Activated CD4-positive, alpha-beta T cell treated with anti-CD3 and anti-CD28 coated beads for 48 hours (primary cell): ENCODE data around the gene GLRX.
"Not testable (repeated sequence)": the region's sequence is repeated elsewhere in the genome, so short reads cannot be mapped to it uniquely, and the experiment has no call there.

ENCODE experiments used
- DNase-seq: peaks from one replicate; pipeline ENCODE4 v3.0.0-alpha.2; 2020

Gene GLRX

GRCh38 chr5:95825495-95825894 lies 3.0 kb upstream of the GLRX start:
- no peak for DNase-seq

GRCh38 chr5:95824747-95825146 lies 2.2 kb upstream of the GLRX start:
- no peak for DNase-seq

GRCh38 chr5:95823738-95824609 lies 1.4 kb upstream of the GLRX start:
- peak; percentile 61 for DNase-seq

GRCh38 chr5:95823218-95823737 lies 752 bp upstream of the GLRX start:
- no peak for DNase-seq

GRCh38 chr5:95822043-95822541 lies 434 bp downstream of the GLRX start:
- no peak for DNase-seq

GRCh38 chr5:95821110-95822021 lies 1.2 kb downstream of the GLRX start:
- DNase-seq: no peak

- peak; percentile 43 for DNase-seq
Measured at GRCh38 chr5:95818181-95819147, 4.1 kb downstream of the GLRX start.

- peak; percentile 56 for DNase-seq
Measured at GRCh38 chr5:95817430-95817829, 5.1 kb downstream of the GLRX start.

- DNase-seq: no peak
Measured at GRCh38 chr5:95816776-95817175, 5.8 kb downstream of the GLRX start.

GRCh38 chr5:95816341-95816740 lies 6.2 kb downstream of the GLRX start:
- DNase-seq: no peak

- DNase-seq: no peak
Measured at GRCh38 chr5:95815155-95815729, 7.3 kb downstream of the GLRX start.

GRCh38 chr5:95813035-95813434 lies 9.5 kb downstream of the GLRX start:
- DNase-seq: not testable (repeated sequence)

GRCh38 chr5:95812074-95812471 lies 10.5 kb downstream of the GLRX start:
- DNase-seq: peak; percentile 60

- DNase-seq: not testable (repeated sequence)
Measured at GRCh38 chr5:95811461-95812073, 11.0 kb downstream of the GLRX start.

GRCh38 chr5:95811126-95811423 lies 11.5 kb downstream of the GLRX start:
- DNase-seq: not testable (repeated sequence)

- DNase-seq: no peak
Measured at GRCh38 chr5:95810305-95811125, 12.0 kb downstream of the GLRX start.

- DNase-seq: no peak
Measured at GRCh38 chr5:95809414-95809960, 13.0 kb downstream of the GLRX start.

GRCh38 chr5:95808686-95809413 lies 13.7 kb downstream of the GLRX start:
- DNase-seq: peak; percentile 81

- DNase-seq: no peak
Measured at GRCh38 chr5:95808013-95808685, 14.4 kb downstream of the GLRX start.
